Mucosa of rectum (tissue), 2 donors: Measurements from ENCODE around the gene VPREB1.

Experiments
- H3K27ac ChIP-seq, 2 donors: one replicate each; pipeline ENCODE4 v1.7.0; 2013; ENCODE audit warnings: inconsistent platforms in 2 of 2, low read depth in 2 of 2, low read length in 2 of 2
- H3K27me3 ChIP-seq, 2 donors: one replicate each; pipeline ENCODE4 v1.7.0; 2013; ENCODE audit warnings: low read length in 2 of 2; ENCODE audit not compliant: control insufficient read depth in 2 of 2, insufficient read depth in 2 of 2
- H3K36me3 ChIP-seq, 2 donors: one replicate each; pipeline ENCODE4 v1.7.0; 2013; ENCODE audit warnings: low read length in 2 of 2; ENCODE audit not compliant: control insufficient read depth in 2 of 2, insufficient read depth in 2 of 2
- H3K4me1 ChIP-seq, 2 donors: one replicate each; pipeline ENCODE4 v1.7.0; 2013; ENCODE audit warnings: low read length in 2 of 2, mild to moderate bottlenecking in 1 of 2; ENCODE audit not compliant: control insufficient read depth in 2 of 2, insufficient read depth in 2 of 2
- H3K4me3 ChIP-seq, 2 donors: one replicate each; pipeline ENCODE4 v1.7.0; 2013; ENCODE audit warnings: low read length in 2 of 2
- H3K9ac ChIP-seq, 2 donors: one replicate each; pipeline ENCODE4 v1.7.0; 2013; ENCODE audit warnings: low read length in 2 of 2, low read depth in 1 of 2, mild to moderate bottlenecking in 1 of 2
- H3K9me3 ChIP-seq, 2 donors: one replicate each; pipeline ENCODE4 v1.7.0; 2013; ENCODE audit warnings: low read length in 2 of 2; ENCODE audit not compliant: control insufficient read depth in 2 of 2
- donor health status: healthy.
- donor health status: Normal muscosa, but diverticular disease.

VPREB1 gene, protein sequence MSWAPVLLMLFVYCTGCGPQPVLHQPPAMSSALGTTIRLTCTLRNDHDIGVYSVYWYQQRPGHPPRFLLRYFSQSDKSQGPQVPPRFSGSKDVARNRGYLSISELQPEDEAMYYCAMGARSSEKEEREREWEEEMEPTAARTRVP

GRCh38 chr22:22244316-22245250 lies at the start of gene VPREB1:
Gene VPREB1, plus strand, starts transcription at chr22:22244786. Its CDS starts 28 bp downstream, at chr22:22244814.
- H3K27ac ChIP-seq, result no peak within 1 kb of the TSS

GRCh38 chr22:22194931-22195264 lies 49.7 kb upstream of the VPREB1 start:
- Histone ChIP-seq H3K36me3 (no peaks in the 10 kb centered on the region), H3K4me3 (no peak overlapping the region), H3K4me1 (no peaks in the 10 kb centered on the region), H3K27me3 (peaks cover 0 to 2% of the 10 kb centered on the region in 2 donors), H3K9me3 (no peaks in the 10 kb centered on the region), H3K9ac (no peak overlapping the region), H3K27ac (no peak overlapping the region)

More at GRCh38 chr22:22244316-22245250, at the start of gene VPREB1:
- Histone ChIP-seq H3K9ac (no peak within 1 kb of the TSS), H3K36me3 (no peaks in the 10 kb centered on the region), H3K4me1 (no peaks in the 10 kb centered on the region), H3K27me3 (peaks cover 0 to 3% of the 10 kb centered on the region in 2 donors), H3K9me3 (no peaks in the 10 kb centered on the region), H3K4me3 (no peak within 1 kb of the TSS)

DNA sequence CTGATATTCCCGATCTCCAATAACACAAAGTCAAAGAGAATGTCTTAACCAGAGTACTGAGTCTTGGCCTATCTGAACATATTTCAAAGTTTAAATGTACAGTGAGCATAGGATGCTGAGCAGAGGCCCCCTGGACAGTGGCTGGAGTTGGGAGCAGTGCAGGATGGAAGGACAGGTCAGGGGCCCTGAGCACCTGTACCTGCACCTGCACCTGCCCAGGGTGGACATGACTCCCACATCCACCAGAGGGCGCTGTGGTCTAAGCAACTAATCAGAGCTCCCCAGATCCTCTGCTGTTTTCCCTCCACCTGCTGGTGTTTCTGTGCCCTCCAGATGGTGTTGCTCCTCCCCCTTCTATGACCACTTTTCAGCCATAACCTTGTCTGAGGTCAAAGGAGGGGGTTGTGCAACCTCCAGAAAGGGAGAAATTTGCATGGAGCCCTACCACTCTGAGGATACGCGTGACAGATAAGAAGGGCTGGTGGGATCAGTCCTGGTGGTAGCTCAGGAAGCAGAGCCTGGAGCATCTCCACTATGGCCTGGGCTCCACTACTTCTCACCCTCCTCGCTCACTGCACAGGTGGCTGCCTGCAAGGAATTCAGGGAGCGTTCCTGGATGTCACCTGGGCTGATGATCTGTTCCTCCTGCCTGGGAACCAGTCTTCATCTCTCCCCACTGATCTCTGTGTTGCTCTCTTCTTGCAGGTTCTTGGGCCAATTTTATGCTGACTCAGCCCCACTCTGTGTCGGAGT lies 49.1 kb upstream of the VPREB1 start:
- peak overlapping the region in 1 of 2 donors; percentile 37 for H3K4me3 ChIP-seq
- H3K9ac ChIP-seq, result no peak overlapping the region
- peaks cover 0 to 2% of the 10 kb centered on the region in 2 donors for H3K27me3 ChIP-seq
- no peaks in the 10 kb centered on the region for H3K9me3 ChIP-seq
- no peaks in the 10 kb centered on the region for H3K4me1 ChIP-seq
- peak overlapping the region in 1 of 2 donors; percentile 56 for H3K27ac ChIP-seq
- H3K36me3 ChIP-seq, result no peaks in the 10 kb centered on the region

DNA sequence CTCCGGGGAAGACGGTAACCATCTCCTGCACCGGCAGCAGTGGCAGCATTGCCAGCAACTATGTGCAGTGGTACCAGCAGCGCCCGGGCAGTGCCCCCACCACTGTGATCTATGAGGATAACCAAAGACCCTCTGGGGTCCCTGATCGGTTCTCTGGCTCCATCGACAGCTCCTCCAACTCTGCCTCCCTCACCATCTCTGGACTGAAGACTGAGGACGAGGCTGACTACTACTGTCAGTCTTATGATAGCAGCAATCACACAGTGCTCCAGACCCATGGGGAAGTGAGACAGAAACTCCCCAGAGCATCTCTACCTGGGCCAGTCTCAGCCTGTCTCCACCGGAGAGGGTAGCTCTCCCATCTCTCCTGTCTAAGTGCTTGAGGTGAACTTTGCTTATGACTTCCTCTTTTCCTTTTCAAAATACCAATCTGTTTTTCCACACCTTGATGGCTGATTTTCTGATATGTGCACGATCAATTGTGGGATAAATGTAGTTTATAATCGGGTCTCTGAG lies 48.5 kb upstream of the VPREB1 start:
- Histone ChIP-seq H3K4me1 (peaks cover 0 to 3% of the 10 kb centered on the region in 2 donors), H3K9ac (no peak overlapping the region), H3K27ac (peak overlapping the region in 1 of 2 donors; percentile 56), H3K4me3 (peak overlapping the region in 1 of 2 donors; percentile 37), H3K36me3 (no peaks in the 10 kb centered on the region), H3K9me3 (no peaks in the 10 kb centered on the region), H3K27me3 (peaks cover 0 to 2% of the 10 kb centered on the region in 2 donors)

- H3K27me3 ChIP-seq, result peaks cover 0 to 2% of the 10 kb centered on the region in 2 donors
- H3K9ac ChIP-seq, result no peak overlapping the region
- H3K4me1 ChIP-seq, result peaks cover 0 to 3% of the 10 kb centered on the region in 2 donors
- no peak overlapping the region for H3K4me3 ChIP-seq
- peak overlapping the region in 1 of 2 donors; percentile 13 for H3K27ac ChIP-seq
- no peaks in the 10 kb centered on the region for H3K36me3 ChIP-seq
- no peaks in the 10 kb centered on the region for H3K9me3 ChIP-seq
These were observed 47.6 kb upstream of the VPREB1 start for GRCh38 chr22:22196833-22197477.

GRCh38 chr22:22197993-22198402 lies 46.6 kb upstream of the VPREB1 start:
- H3K4me3 ChIP-seq, result no peak overlapping the region
- peaks cover 0 to 3% of the 10 kb centered on the region in 2 donors for H3K4me1 ChIP-seq
- no peaks in the 10 kb centered on the region for H3K36me3 ChIP-seq
- H3K27me3 ChIP-seq, result peaks cover 0 to 2% of the 10 kb centered on the region in 2 donors
- no peak overlapping the region for H3K9ac ChIP-seq
- H3K9me3 ChIP-seq, result no peaks in the 10 kb centered on the region
- H3K27ac ChIP-seq, result no peak overlapping the region

- Histone ChIP-seq H3K9me3 (no peaks in the 10 kb centered on the region), H3K27ac (no peak overlapping the region), H3K4me1 (peaks cover 0 to 3% of the 10 kb centered on the region in 2 donors), H3K27me3 (peaks cover 0 to 2% of the 10 kb centered on the region in 2 donors), H3K36me3 (no peaks in the 10 kb centered on the region), H3K4me3 (no peak overlapping the region), H3K9ac (no peak overlapping the region)
These were observed 45.8 kb upstream of the VPREB1 start for GRCh38 chr22:22198751-22199150.

GRCh38 chr22:22199634-22200033 lies 45.0 kb upstream of the VPREB1 start:
- H3K4me1 ChIP-seq, result peaks cover 0 to 3% of the 10 kb centered on the region in 2 donors
- H3K27me3 ChIP-seq, result peaks cover 0 to 2% of the 10 kb centered on the region in 2 donors
- H3K4me3 ChIP-seq, result no peak overlapping the region
- no peaks in the 10 kb centered on the region for H3K36me3 ChIP-seq
- H3K9ac ChIP-seq, result no peak overlapping the region
- no peaks in the 10 kb centered on the region for H3K9me3 ChIP-seq
- H3K27ac ChIP-seq, result no peak overlapping the region

GRCh38 chr22:22200569-22201184 lies 43.9 kb upstream of the VPREB1 start:
- peaks cover 0 to 3% of the 10 kb centered on the region in 2 donors for H3K4me1 ChIP-seq
- no peak overlapping the region for H3K9ac ChIP-seq
- H3K36me3 ChIP-seq, result no peaks in the 10 kb centered on the region
- H3K4me3 ChIP-seq, result no peak overlapping the region
- H3K27ac ChIP-seq, result peak overlapping the region in 1 of 2 donors; percentile 16
- H3K27me3 ChIP-seq, result no peaks in the 10 kb centered on the region
- H3K9me3 ChIP-seq, result no peaks in the 10 kb centered on the region
